ENCODE measurements around the gene CELA2B.
A peak's percentile ranks its signal among the peaks of the same experiment; 100 is the strongest.

Gene CELA2B

DNA sequence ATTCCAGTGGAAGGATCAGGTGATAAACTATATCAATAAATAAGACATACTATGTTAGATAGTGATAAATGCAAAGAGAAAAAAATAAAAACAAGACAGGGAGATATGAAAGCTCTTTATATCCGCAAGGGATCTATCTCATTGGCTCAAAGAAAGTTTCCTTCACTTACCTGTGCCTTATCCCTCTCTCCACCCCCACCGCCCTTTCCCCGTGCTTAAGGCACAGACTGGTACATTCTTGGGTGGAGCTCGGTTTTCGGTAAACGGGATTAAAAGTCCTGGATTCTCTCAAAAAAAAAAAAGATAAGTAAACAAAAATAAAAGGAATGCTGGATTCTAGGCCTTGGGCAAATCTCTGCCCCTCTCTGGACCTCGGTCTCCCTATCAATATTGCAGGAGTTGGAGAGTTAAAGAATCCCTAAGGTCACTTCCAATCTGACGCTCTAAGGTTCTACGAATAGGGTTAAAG, 50.2 kb downstream of the CELA2B start:
- no peak for DNase-seq (ENCODE audit: low spot score)

DNA sequence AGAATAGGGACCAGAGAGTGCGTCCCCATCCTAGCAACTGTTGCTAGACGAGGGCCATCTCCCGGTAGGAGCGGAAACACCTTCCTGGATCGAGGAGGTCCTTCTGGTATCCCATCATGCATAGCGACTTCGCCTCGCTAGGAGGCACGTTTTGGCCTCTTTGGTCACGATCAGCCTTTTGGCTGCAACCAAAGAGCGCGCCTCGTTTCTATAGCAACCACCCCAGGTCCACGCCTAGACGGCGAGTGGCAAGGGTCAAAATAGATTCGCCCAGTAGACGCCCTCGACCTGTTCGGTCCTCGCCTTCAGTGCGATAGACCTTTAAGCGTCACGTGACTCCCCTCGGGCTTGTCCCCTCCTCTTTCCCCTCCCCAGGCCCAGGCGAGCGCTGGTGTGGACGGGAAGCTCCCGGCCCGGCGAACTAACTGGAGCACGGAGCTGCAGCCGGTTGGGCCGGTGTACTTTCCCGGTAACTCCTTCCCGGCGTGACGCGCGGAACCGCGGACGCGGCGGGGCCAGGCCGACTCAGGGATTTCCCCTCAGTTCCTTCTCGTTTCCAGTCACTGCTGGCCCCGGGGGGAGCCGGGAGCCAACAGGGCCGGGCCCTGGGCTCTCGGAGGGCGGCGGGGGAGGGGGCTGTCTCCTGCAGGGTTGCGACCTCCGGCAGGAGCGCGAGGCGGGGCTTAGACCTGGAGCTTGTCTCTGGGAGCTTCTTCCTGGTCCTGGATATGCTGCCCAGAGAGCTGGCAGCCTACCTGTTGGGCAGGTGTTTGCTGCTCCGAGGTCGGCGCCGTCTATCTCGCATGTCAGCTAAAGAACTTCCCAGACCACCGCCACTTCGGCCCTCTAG, 50.8 kb downstream of the CELA2B start, which contains the start of gene DNAJC16:
TSS of gene DNAJC16 (plus strand) at position 359 of the 850 bp plus-strand sequence. CDS start 2,258 bp downstream, outside the sequence.
- peak; percentile 100 for DNase-seq (ENCODE audit: low spot score)

DNA sequence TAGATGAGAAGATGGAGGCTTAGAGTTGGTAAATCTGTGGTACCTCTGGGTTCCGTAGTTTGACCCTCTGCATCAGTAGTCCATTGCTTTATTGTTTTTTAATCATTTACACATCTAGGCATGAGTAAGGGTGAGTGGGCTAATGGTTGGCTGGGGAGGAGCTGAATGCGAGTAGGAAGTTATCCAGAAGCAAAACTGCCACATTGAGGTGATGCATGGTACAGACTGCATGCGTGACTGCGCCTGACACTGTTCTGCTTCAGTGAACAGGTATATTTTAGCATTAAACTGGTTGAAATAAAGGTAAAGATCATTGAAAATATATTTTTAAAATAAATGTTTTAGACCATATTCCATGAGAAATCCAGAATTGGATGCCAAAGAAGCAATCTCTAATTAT, 55.1 kb downstream of the CELA2B start:
- DNase-seq (ENCODE audit: low spot score) = no peak

DNA sequence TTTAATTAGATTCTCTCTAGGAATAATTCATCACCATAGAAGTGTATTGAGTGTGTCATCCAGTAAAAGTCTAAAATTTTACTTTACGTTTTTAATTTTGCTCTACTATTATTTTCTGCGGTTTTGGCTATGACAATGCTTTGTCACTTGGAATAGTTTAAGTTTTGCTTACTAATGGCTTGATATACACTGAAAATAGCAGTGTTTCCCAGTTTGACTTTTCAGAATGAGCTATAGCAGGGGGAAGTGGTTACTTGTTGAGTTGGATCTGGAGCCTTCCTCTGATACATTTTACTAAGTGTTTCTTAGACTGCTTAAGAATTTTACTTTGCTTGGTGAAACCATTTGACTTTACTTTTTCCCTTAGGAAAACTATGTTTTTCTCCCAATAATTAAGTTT, 55.8 kb downstream of the CELA2B start:
- peak; percentile 47 for DNase-seq (ENCODE audit: low spot score)

- no peak for DNase-seq (ENCODE audit: low spot score)
Measured at GRCh38 chr1:15538771-15539170, 62.9 kb downstream of the CELA2B start.

GRCh38 chr1:15540186-15540585, 64.3 kb downstream of the CELA2B start:
- no peak for DNase-seq (ENCODE audit: low spot score)

All from activated CD4-positive, alpha-beta T cell treated with anti-CD3 and anti-CD28 coated beads, Interleukin-2, Interleukin-4, amounts not matched to agents 100 ng/mL and 50 ng/mL, durations not matched to agents 16 hours and 8 hours (primary cell).